Stimulated activated CD4-positive, alpha-beta T cell treated with anti-CD3 and anti-CD28 coated beads, Interleukin-15, amount 100 ng/mL, for 48 hours (primary cell): ENCODE measurements around the gene REXO1.

Source experiments
- DNase-seq, 2 donors: peaks; one replicate each; pipeline ENCODE4 v3.0.0-alpha.2; 2020; ENCODE audit warnings: low read depth in 2 of 2

Gene REXO1

DNA sequence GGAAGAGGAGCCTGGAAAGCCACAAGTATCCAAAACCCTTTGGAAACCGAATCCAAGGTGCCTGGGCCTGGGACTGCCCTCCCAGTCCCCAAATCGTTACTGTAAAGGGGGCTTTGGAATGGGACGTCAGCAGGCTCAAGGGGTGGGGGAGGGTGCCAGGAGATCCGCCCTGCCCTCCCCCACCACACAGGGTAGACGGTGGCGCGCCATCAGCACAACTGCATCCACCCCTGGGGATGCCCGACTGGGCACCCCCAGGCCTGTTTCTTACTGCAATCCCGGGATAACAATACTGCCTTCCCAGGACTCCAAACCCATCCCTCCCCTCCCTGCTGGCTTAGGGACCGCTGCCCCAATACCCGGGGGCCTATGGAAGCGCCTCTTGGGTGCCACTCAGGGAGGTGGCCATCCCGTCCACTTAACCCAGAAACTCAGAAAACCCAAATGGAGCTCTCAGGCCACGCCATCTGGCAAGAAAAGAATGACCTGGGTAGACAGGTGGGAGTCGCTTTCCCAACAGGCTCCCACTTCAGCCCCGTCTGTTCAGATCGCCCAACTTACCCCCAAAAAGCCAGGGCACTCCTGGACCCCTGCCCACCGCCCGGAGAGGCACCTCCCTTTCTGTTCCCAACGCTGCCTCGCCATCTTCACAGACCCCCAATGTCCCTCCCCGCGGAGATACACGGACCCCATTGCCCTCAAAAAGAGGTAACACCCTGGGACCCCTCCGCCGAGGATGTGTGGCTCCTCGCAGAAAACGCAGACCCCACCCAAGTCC is 12.7 kb upstream of the REXO1 start:
- no peak for DNase-seq

DNA sequence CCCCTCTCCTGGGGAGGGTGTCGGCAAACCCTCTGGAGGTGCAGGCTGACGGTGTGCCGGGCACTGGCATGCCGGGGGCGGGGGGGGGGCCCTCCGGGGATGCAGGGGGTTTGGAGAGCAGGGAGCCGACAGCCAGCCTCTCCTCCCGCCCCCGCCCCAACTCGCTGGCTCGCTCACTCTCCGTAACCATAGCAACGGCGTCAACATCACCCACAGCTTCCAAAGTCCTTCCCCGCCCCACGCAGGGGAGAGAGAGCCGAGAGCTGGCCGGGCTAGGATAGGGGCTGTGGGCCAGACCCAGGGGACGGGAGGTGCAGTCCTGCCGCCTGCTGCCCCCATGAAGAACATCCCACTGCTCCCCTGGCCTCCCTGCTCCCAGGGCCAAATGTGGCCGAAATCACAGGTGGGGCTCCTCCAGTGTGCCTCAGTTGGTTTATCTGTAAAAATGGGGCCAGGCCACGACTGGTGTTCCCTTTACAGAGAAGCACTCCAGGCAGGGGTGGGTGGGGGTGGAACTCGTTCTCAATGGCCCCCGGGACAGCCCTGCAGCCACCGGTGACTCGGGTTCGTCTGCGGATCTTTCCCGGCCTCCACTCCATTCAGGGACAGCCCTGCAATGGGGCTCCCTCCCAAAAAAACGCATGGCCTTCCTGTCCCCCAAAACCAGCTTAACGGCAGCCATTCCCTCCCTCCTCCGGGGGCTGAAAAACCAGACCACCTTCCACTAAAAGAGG is 11.9 kb upstream of the REXO1 start:
- DNase-seq, result peak in 1 of 2 donors; percentile 59

DNA sequence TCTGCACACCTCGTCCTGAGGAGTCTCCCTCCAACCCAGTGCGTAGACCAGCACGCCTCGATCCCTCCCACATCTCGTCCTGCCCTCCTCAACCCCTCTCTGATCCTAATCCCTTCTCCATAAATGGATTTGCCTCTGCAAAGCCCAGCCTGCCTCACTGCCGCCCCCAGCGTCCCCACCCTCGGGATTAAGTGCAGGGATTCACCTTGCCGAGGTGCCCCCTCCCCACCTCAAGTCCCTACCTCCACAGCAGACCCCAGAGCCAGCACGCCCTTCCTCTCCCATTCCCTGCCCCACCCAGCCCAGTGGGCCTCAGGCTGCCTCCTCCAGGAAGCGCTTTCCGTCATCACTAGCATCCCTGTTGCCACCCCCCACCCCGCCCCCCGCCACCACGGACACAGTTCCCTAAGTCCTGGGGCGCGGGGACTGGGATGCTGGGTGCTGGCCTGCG is 11.1 kb upstream of the REXO1 start:
- no peak for DNase-seq

DNA sequence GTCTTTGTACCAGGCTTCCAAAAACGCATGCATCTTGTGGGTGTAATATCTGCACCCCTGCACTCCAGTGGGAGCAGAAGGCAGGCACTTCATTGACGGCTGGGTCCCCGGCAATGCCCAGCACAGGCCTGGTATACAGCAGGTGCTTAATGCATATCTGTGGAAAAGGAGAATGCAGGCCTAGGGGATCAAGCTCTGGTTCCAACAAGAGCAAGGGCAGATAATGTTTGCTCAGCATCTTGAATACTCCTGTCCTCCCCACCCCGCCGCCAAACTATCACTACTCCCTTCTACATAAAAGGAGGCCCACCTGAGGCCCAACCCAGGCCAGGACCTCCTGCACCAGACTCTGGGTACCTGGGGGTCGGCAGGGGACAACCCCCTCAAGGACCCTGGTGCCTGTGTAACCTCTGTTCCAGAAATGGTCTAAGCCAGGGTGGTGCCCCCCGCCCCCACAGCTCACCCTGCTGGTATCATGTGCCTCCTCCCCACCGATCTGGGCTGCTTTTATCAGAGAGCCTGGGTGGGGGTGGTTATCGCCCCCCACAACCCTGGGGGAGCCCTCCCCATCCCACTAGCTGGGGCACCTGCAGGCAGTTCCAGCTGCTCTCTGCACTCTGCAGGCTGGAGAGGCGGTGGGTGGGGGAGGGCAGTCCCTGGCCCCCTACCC is 10.3 kb upstream of the REXO1 start:
- no peak for DNase-seq

DNA sequence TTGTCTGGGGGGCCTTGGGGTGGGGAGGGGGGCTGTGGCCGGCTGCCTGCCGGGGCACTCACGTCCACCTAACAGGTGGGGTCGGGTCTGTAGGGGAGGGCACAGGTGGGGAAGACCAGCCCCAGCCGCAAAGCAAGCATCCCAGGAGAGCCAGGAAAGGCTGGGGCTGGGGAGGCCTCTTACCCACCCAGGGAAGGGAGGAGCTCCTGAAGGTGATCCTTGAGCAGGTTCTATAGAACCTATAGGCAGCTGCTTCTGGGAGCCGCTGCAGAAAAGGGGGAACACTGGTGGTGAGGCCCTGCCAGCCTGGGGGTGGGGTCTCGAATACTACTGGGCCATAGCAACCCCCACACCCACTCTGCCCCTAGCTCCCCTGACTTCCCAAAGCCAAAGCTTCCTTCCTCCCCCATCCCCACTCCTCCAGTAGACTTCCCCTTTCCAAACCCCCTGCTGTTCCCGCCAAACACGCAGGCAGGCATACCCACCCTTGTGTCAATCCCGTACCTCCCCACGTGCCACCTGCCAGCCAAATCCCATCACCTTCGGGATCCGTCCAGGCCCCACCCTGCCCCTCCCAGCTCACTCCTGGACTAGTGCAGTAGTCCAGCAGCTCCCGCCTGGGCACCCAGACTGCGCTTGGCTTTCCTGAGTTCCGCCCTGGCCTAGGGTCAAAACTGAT is 9.5 kb upstream of the REXO1 start:
- no peak for DNase-seq

DNA sequence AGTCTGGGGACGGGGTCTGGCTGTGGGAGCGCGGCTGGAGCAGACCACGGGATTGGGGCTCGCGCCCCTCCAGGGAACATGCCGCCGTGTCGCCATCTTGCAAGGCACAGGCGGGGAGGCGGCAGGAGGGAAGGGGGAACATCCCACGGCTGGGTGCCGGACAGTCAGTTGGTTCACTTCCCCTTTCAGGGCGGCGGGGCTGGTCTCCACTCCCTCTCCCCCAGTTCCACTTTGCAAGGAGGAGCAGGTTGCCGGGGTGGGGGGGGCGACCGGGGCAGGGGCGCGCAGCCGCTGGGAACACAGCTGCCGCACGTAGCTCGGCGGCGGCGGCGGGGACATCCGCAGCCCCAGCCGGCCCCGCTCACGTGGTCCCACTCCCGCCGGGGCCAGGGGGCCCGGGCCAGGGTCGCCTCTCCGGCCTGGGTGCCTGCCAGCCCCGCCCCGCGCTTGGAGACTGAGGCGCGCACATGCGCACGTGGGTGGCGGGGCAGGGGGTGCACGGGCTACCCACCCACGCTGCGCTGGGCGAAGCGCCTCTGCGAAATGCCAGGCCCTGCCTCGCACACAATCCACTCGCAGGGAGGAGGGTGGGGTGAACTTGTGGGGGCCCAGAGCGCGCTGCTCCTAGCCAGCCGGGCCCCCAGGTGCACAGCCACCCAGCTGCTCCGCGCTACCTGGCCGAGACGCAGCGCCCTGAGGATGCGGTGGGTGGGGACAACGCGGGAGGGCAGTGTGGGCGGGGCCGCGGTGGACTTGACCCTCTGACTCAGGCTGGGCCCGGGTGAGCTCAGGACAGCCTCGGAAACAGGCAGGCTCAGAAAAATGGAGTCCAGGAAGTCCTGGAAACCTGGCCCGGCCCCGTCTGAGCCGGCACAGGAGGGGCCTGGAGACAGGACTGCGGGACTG is 8.7 kb upstream of the REXO1 start:
- DNase-seq, result peak in 1 of 2 donors; percentile 48

DNA sequence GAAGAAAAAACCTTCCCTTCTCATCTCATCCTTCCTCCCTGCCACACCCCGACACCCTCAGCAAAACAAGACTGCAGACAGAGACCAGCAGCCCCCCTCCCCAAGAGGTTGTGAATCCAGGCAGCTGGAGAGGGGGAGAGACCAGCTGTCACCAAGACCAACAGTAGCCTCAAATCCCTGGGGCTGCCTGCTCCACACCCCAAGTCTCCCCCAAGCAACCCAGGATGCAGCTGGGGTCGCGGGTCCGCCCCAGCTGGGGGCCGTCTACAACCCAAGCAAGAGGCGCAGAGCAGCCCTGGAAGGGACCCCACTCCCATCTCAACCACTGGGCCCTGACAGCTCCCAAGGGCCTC is 8.0 kb upstream of the REXO1 start:
- no peak for DNase-seq

DNA sequence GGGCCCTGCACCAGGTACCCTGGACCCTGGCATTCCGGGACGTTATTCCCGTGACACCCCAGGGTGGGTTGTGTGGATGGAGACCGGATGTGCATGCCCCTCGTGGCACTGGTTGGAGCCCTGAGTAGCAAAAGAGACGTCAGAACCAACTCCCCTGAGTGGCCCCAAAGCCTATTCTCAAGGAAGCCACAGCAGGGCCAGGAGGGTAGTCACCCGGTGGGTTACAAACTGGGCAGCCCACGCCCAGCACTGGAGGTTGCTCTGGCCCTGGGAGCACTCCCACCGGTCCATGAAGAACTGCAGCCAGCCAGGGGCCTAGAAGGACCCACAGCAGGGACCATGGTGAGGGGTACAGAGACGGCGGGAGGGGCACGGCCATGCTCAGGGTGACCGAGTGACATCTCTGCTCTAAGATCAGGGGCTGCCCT is 7.6 kb upstream of the REXO1 start:
- DNase-seq, result no peak

DNA sequence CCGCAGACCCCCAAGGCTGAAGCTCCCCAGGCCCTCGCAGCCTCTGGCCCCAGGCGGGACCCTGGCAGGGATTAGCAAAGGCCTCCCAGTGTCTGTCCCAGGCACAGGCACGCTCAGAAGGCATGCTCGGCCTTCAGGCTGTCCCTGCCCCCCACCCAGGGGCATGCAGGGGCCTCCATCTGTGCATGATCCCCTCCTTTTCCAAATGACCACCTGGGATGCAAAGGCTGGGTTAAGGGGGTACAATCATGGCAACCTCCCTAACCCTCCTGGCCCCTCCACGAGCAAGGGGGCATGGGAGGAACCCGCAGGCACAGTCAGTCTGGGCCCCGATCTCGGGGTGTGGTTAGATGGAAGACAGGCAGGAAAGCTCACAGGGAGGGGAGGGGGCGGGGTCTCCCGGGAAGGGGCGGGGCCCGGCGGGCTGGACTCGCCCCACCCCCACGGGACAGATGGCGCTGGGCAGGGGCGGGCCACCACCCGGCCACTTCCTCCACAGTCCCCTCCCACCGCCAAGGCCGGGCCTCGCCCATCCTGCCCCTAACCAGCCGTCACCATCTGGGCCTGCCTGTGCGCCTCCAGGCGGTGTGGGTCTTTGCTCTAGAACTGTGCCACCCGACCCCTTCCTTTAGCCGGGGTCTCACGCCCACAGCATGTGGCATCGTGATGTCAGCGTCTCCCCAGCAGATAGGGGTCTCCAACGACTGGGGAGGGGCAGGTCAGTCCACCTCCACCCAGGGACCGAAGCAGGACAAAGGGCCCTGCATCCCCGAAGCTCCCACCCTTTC is 7.0 kb upstream of the REXO1 start:
- peak; percentile 72 to 85 for DNase-seq

DNA sequence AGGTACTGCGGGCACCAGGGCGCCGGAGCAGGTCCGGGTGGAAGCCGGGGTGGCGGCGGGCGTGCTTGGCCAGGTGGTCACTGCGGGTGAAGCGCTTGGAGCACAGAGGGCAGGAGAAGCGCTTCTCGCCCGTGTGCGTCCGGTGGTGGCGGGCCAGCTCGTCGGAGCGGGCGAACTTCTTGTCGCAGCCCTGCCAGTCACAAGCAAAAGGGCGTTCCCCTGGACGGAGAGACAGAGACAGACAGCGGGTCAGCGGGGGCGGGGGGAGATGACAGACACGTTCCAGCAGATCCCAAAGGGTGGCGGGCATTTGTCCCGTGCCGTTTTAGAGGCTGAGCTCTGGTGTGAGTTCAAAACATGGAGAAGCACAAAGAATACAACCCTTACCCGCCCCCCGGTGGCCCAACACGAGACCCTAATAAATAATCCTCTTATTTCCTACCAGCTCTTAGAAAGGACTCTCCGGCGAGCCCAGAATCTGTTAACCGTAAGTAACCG is 6.3 kb upstream of the REXO1 start:
- DNase-seq, result no peak

DNA sequence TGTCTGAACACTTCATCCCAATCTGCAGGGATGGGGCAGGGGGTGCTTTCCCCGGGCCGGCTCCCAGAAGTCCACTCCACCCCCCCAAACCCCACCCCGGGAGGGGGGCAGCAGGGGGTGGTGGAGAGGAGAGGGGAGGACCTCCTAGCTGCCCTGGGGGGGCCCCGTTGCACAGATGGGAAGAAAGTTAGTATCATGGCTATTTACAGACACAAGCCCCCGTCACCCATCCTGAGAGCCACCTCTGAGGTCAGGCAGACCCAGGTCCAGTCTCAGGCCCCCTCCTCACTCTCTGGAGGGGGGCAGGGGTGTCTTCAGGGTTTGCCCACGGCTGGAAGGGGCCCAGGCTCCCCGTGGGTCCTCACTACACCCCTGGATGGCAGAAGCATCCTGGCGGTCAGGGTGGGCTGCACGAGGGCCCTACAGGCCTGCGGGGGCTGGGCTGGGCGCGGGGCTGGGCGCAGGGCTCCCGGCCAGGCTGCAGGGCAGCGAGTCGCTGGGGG is 5.8 kb upstream of the REXO1 start:
- DNase-seq, result no peak

DNA sequence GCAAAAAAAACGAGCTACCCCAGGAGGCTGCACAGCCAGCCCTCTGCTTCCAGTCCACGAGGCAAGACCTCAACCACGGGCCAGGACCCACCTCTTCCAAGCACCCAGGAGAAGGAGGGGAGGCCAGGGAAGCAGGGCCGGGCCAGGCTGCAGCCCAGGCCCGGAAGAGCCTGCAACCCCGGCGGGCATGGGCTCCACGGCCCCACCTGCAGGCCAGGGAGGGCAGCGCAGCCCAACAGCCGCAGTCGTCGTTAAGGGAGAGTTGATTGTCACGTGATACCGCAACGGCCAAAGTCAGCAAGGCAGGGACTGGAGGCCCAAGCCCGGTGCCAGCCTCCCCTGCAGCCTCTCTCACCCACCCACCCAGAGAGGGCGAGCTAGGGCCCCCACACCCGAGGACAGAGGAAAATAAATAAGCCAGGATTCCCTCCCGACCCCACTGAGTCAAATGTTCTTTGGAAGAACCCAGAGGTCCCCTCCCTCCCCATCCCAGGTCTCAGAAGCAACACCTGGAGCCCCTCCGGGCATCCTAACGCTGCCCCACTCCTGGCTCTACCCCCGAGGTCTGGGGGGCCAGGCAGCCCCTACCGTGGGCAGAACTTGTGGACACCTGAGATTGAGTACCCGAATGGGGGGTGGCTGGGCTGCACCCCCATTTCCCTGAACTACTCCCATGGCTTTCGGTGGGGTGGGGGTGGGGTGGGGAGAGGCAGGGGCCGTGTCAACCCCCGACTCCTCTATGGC is 5.2 kb upstream of the REXO1 start:
- peak; percentile 72 to 86 for DNase-seq

DNA sequence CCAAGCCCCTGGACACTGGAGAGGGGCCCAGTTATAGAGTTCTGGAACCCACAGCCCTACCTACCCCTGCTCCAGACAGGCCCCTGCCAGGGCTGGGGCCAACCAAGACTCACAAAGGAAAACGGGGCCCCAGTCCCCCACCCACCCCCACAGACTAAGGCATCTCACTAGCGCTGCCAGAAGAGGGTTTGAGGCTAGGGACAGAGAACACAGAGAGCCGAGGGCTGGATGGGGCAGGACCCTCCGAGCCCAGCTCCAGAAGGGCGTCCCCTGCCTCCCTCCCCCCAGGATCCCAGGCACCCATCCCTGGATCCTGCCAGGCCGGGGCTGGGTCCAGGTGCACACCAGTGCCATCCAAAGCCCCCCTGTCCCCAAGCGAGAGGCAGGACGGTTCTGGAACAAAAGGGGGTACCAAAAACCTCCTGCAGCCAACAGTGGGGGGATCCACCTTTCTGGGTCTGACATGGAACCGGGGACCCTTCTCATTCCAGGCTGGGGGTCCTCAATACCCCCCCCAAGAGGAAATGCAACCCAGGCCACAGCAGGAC is 4.4 kb upstream of the REXO1 start:
- DNase-seq, result no peak

DNA sequence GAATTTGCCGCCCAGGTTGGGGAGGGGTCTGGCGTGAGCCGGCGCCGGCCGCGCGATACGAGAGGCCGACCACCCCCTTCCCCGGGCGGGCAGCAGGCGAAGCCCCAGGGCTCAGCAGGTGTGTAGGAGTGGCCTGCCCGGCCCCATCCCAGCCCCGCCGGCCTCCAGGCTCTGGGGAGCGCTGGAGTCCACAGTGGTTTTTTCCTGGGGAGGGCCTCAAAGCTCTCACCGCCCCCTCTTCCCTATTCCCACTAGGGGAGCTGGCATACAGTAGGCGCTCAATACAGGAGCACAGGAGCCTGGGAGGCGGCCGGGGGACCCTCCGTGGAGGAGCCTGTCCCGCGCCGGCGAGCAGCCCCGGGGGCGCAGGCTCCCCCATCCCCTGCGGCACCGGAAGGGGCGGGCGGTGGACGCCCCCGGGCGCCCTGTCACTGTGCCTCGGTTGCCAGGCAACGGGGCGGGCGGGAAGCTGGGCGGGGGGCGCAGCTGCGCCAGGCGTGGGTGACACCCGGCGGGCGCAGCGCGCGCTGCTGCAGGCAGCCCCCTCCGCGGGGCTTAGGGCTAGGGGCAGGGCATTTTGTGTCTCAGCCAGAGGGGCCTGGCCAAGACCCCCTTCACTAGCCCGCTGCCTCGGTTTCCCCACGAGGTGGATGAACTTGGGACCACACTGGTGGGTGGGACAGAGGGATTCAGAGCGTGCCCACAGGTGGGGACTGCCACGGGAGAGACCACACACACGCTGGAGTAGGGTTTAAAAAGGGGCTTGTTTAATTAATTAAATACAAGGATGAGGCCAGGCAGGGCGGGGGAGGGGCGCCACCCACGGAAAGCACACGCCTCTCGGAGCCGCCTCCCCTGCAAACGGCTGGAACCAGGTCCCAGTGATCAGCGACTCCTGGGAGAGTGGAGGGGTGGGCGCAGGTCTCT is 3.6 kb upstream of the REXO1 start:
- DNase-seq, result no peak

DNA sequence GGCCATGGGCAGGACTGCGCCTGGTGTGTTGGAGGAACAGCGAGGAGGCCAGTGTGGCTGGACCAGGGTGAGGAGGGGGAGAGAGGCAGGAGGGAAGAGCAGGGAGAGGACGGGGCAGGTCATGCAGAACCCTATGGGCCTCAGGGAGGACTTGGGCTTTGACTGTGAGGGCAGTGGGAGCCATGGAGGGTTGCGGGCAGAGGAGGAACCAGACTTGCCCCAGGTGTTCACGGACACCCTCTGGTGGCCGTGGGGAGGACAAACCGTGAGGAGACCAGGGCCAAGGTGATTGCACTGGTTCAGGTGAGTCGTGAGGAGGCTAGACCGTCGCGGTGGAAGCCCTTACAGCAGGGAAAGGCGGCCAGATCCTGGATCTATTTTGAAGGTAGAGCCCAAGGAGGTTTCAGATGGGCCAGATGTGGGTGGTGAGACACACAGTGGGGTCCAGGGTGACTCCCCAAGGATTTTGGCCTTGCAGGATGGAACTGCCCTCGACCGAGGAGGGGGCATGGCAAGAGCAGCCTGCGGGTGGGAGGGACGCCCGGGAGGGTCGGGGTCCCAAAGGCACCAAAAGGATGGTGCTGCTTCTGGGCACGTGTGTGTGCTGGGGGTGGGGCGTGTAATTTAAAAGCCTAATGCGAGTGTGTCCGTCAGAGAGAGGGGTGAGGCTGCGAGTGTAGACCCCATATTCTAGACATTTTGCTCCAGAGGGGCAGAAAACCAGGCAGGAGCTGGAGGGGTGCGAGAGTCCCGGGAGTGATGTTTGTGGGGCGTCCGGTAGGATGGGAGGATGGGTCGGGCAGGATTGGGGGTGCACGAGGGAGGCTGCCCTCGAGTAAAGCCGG is 2.7 kb upstream of the REXO1 start:
- no peak for DNase-seq

DNA sequence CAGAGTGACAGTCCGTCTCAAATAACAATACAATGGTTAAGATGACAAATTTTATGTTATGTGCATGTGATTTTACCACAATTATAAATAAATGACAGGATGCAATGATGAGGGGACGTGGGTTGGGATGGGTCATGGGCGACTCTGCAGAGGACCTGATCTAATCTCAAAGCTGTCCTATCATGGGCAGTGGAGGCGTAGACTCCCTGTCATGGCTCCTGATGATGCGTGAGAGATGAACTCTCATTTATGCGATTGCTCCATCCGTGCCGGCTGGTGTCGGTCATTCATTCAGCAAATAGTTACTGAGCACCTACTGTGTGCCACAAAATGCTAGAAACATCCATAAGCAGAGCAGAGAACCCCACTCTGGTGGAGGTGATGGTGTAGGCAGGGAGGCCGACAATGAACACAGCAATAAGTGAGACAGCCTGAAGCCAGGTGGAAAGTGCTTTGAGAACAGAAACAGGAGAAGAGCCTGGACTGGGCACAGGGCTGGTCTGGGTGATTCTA is 1.7 kb upstream of the REXO1 start:
- no peak for DNase-seq

DNA sequence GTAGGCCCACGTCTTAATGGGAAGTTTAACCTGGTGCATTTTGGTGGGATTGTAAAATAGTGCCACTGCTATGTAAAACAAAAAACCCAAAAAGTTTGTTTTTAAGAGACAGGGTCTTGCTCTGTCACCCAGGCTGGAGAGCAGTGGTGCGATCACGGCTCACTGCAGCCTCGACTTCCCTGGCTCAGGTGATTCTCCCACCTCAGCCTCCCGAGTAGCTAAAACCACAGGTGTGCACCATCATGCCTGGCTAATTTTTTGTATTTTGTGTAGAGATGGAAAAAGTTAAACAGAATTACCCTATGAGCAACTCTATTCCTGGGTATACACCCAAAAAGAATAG is 820 bp upstream of the REXO1 start:
- no peak for DNase-seq
